ENCODE results near the gene SYNGR4. TPM values are rescaled to one million over a fixed set of nuclear protein-coding genes. Genes with fewer than 3 reads are reported as not detected.

SYNGR4 gene
- total and polyA plus RNA-seq, 2 donors (not counting 1 experiment from before 2014, with no cell fraction given) = not detected

DNA sequence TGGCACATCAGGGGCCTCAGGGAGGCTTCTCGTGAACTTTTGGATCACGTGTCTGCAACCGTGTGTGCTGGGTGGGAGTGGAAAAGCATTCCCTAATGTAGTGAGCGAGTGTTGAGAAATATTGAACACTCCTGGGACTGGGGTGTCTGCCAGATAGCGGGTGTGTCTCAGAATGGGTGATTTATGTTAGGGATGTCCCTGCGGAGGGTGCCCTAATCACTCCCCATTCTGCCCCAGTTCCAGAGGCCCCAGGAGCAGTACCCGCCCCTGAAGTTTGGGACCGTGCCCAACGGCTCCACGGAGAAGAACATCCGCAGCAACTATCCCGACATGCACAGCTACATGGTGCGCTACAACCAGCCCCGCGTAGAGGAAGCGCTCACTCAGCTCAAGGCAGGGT lies 57.4 kb downstream of the SYNGR4 start:
- Histone ChIP-seq H3K79me2 (ENCODE audit: control insufficient read depth, insufficient read depth, low read length) (no peaks in the 10 kb centered on the region), H2AFZ (ENCODE audit: low read length) (no peak overlapping the region), H3K27me3 (ENCODE audit: control insufficient read depth, insufficient read depth, low read length) (no peaks in the 10 kb centered on the region), H3K36me3 (ENCODE audit: control insufficient read depth, insufficient read depth, low read length) (no peaks in the 10 kb centered on the region), H3K4me3 (replicated peaks in 1 of 4; ENCODE audit: control extremely low read depth in 1 of 4, insufficient read depth in 1 of 4, low read depth in 3 of 4, low read length in 4 of 4) (no peak overlapping the region), H3K4me2 (ENCODE audit: extremely low read depth, insufficient read depth, low read length) (no peak overlapping the region), H3K27ac (ENCODE audit: insufficient read depth, low read length) (no peak overlapping the region), H3K9me3 (ENCODE audit: control insufficient read depth, insufficient read depth, low read depth, low read length) (no peaks in the 10 kb centered on the region), H4K20me1 (ENCODE audit: control insufficient read depth, extremely low read depth, insufficient read depth, low read length) (no peaks in the 10 kb centered on the region), H3K9ac (ENCODE audit: insufficient read depth, low read length) (no peak overlapping the region), H3K4me1 (ENCODE audit: control insufficient read depth, extremely low read depth, insufficient read depth, low read length) (no peaks in the 10 kb centered on the region)
- no peak for DNase-seq (ENCODE audit: low read depth in 2 of 2)
- no peak for TF ChIP-seq EZH2 (IDR thresholded peaks at IDR 0.05; ENCODE audit: low read length, missing control alignments)
- TF ChIP-seq, protein P1, sequence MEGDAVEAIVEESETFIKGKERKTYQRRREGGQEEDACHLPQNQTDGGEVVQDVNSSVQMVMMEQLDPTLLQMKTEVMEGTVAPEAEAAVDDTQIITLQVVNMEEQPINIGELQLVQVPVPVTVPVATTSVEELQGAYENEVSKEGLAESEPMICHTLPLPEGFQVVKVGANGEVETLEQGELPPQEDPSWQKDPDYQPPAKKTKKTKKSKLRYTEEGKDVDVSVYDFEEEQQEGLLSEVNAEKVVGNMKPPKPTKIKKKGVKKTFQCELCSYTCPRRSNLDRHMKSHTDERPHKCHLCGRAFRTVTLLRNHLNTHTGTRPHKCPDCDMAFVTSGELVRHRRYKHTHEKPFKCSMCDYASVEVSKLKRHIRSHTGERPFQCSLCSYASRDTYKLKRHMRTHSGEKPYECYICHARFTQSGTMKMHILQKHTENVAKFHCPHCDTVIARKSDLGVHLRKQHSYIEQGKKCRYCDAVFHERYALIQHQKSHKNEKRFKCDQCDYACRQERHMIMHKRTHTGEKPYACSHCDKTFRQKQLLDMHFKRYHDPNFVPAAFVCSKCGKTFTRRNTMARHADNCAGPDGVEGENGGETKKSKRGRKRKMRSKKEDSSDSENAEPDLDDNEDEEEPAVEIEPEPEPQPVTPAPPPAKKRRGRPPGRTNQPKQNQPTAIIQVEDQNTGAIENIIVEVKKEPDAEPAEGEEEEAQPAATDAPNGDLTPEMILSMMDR (conservative IDR thresholded peaks at IDR 0.05 in 1 of 2, IDR thresholded peaks at IDR 0.05 in 1 of 2; ENCODE audit: low read depth in 1 of 2, low read length in 2 of 2) = no peak

DNA sequence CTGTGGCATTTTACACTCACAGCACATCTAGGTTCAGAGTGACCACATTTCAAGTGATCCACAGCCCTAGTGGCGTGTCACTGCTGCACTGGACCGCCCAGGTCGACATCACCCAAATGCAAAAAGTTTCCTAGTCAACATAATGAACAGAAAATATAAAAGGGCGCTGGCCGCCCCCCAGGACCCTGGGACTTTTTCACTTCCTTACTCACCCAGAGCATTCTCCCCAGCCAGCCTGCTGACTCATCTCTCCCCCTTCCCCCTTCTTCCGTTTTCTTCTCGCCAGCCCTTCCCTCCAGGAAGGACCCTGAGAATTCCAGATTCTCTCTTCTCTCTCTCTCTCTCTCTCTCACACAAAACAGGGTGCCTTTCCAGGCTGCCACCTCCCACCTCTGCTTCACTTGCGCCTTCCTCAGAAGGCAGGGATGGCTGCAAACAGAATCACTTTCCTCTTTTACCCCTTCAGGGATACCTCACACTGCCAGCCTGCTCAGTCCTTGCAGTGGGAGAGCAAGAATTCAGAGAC lies 60.6 kb downstream of the SYNGR4 start:
- Histone ChIP-seq H3K36me3 (ENCODE audit: control insufficient read depth, insufficient read depth, low read length) (no peaks in the 10 kb centered on the region), H3K9ac (ENCODE audit: insufficient read depth, low read length) (peak overlapping the region; percentile 2), H2AFZ (ENCODE audit: low read length) (peak overlapping the region; percentile 90), H3K4me2 (ENCODE audit: extremely low read depth, insufficient read depth, low read length) (peak overlapping the region; percentile 82), H4K20me1 (ENCODE audit: control insufficient read depth, extremely low read depth, insufficient read depth, low read length) (no peaks in the 10 kb centered on the region), H3K79me2 (ENCODE audit: control insufficient read depth, insufficient read depth, low read length) (no peaks in the 10 kb centered on the region), H3K27ac (ENCODE audit: insufficient read depth, low read length) (peak overlapping the region; percentile 59), H3K27me3 (ENCODE audit: control insufficient read depth, insufficient read depth, low read length) (no peaks in the 10 kb centered on the region), H3K4me3 (replicated peaks in 1 of 4; ENCODE audit: control extremely low read depth in 1 of 4, insufficient read depth in 1 of 4, low read depth in 3 of 4, low read length in 4 of 4) (no peak overlapping the region), H3K4me1 (ENCODE audit: control insufficient read depth, extremely low read depth, insufficient read depth, low read length) (no peaks in the 10 kb centered on the region), H3K9me3 (ENCODE audit: control insufficient read depth, insufficient read depth, low read depth, low read length) (no peaks in the 10 kb centered on the region)
- DNase-seq (ENCODE audit: low read depth in 2 of 2) = peak; percentile 39 to 80
- TF ChIP-seq, protein P1 (conservative IDR thresholded peaks at IDR 0.05 in 1 of 2, IDR thresholded peaks at IDR 0.05 in 1 of 2; ENCODE audit: low read depth in 1 of 2, low read length in 2 of 2) = no peak

Other genes starting within 250 kb of the SYNGR4 start
- 8.5 and 10.6 TPM in 2 replicates for gene LIG1, start 194.0 kb upstream of the SYNGR4 start, total RNA-seq
- 10.6 and 30.5 TPM in 2 replicates for gene LIG1, start 194.0 kb upstream of the SYNGR4 start, polyA plus RNA-seq
- gene ZSWIM9, start 193.7 kb upstream of the SYNGR4 start, total RNA-seq = 3.1 and 5.1 TPM in 2 replicates
- gene ZSWIM9, start 193.7 kb upstream of the SYNGR4 start, polyA plus RNA-seq = 0.29 and 0.39 TPM in 2 replicates
- 12.1 and 24.1 TPM in 2 replicates for gene CARD8, start 108.5 kb upstream of the SYNGR4 start, total RNA-seq
- gene CARD8, start 108.5 kb upstream of the SYNGR4 start, polyA plus RNA-seq = 15.1 and 16.4 TPM in 2 replicates
- gene ZNF114, start 94.3 kb upstream of the SYNGR4 start, total RNA-seq = 0.26 TPM in 1 of 2 replicates, not detected in the other
- gene ZNF114, start 94.3 kb upstream of the SYNGR4 start, polyA plus RNA-seq = 0.05 and 0.49 TPM in 2 replicates
- gene EMP3, start 38.8 kb upstream of the SYNGR4 start, total RNA-seq = 168 and 246 TPM in 2 replicates
- 303 and 488 TPM in 2 replicates for gene EMP3, start 38.8 kb upstream of the SYNGR4 start, polyA plus RNA-seq
- gene TMEM143, start 427 bp upstream of the SYNGR4 start, total RNA-seq = 2.8 and 8.3 TPM in 2 replicates
- 3.9 and 4.0 TPM in 2 replicates for gene TMEM143, start 427 bp upstream of the SYNGR4 start, polyA plus RNA-seq
- gene KDELR1, start 27.2 kb downstream of the SYNGR4 start, total RNA-seq = 42.4 and 59.0 TPM in 2 replicates
- 145 TPM in 2 replicates for gene KDELR1, start 27.2 kb downstream of the SYNGR4 start, polyA plus RNA-seq
- gene GRIN2D, start 29.3 kb downstream of the SYNGR4 start, total RNA-seq = under 0.01 TPM in 2 replicates
- gene GRIN2D, start 29.3 kb downstream of the SYNGR4 start, polyA plus RNA-seq = 0.08 and 0.09 TPM in 2 replicates
- 9.1 and 12.1 TPM in 2 replicates for gene GRWD1, start 81.6 kb downstream of the SYNGR4 start, total RNA-seq
- 14.7 and 21.9 TPM in 2 replicates for gene GRWD1, start 81.6 kb downstream of the SYNGR4 start, polyA plus RNA-seq
- gene KCNJ14, start 91.2 kb downstream of the SYNGR4 start, total RNA-seq = 0.26 and 0.50 TPM in 2 replicates
- gene KCNJ14, start 91.2 kb downstream of the SYNGR4 start, polyA plus RNA-seq = 0.15 and 0.18 TPM in 2 replicates
- gene CYTH2, start 105.0 kb downstream of the SYNGR4 start, total RNA-seq = 25.8 and 27.2 TPM in 2 replicates
- gene CYTH2, start 105.0 kb downstream of the SYNGR4 start, polyA plus RNA-seq = 18.6 and 26.6 TPM in 2 replicates
- gene LMTK3, start 147.5 kb downstream of the SYNGR4 start, total RNA-seq = under 0.01 and 0.17 TPM in 2 replicates
- gene LMTK3, start 147.5 kb downstream of the SYNGR4 start, polyA plus RNA-seq = 0.01 TPM in 1 of 2 replicates, not detected in the other
- gene SULT2B1, start 187.8 kb downstream of the SYNGR4 start, total RNA-seq = 0.33 TPM in 1 of 2 replicates, not detected in the other
- gene SULT2B1, start 187.8 kb downstream of the SYNGR4 start, polyA plus RNA-seq = 0.10 TPM in 1 of 2 replicates, not detected in the other
- gene SPACA4, start 242.4 kb downstream of the SYNGR4 start, total RNA-seq = not detected in 2 replicates
- gene SPACA4, start 242.4 kb downstream of the SYNGR4 start, polyA plus RNA-seq = not detected in 2 replicates